ENCODE data around the gene C14orf39.
"Not testable (repeated sequence)": the region's sequence is repeated elsewhere in the genome, so short reads cannot be mapped to it uniquely, and the experiment has no call there.

The C14orf39 gene

DNA sequence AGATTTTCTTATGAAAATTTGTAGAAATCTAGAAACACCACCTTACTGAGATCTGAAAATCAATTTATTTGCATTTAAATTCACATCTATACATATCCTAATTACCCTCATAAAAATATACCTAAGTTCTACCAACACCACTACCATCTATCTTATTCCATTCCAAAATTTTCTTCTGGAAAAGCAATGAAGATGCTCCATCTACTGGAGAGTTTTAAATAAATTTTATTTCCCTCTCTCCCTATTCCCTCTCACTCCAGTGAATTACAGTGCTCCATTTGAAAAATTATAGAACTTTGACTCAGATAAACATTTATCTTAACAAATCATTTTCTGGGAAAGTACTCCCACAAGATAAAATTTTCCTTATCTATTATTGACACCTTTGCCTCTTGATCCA, 2.3 kb upstream of the C14orf39 start:
- DNase-seq = no peak

- no peak for DNase-seq
Measured at GRCh38 chr14:60487211-60487610, 1.3 kb upstream of the C14orf39 start.

DNA sequence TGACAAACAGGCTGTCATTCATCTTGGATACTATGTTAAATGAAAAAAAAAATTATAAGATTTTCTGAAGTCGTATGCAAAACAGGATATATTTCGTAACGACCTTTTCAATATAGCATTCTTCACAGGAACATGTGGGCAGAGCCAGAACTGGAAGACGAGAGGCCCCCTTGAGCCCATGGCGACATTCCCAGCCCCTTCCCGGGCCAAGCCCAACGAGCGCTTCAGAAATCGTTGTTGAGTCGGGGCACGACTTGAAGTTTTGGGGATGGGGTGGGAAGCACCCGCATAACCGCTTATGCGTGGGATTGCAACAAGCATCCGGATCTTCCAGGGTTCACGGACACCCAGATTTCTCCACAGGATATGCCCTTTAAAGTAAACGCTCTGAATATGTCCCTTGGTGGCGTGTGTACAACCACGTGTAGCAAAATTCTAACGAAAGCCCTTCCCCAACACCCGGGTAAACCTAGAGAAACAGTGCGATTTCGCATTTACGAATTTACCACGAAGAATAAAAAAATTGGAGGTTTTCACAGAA, 736 bp downstream of the C14orf39 start:
- DNase-seq = no peak

GRCh38 chr14:60482743-60483142, 3.1 kb downstream of the C14orf39 start:
- DNase-seq = no peak

DNA sequence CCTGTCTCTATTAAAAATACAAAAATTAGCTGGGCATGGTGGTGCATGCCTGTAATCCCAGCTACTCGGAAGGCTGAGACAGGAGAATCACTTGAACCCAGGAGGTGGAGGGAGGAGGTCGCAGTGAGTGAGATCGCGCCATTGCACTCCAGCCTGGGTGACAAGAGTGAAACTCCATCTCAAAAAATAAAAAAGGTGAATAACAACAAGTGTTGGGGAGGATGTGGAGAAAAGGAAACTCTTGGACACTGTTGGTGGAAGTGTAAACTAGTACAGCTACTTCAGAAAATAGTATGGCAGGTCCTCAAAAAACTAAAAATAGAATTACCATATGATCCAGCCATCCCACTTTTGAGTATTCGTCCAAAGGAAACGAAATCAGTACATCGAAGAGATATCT, 5.6 kb downstream of the C14orf39 start:
- not testable (repeated sequence) for DNase-seq

DNA sequence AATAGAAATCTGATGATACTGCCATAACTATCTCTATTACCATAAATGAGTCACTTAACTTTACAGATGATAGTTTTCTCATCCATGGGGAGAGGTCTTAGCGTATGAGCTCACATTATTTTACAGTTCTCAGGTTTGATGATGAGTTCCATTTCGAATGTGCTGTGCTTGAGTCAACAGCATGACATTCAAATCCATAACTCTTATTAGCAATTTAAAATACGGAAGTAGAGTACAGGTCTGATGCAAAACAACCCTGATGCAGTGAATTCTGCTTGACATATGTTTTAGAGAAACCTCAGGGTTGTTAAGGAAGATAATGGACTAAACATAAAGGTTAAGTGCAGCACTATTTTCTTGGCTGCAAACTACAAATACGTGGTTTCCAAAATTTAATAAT, 30.0 kb downstream of the C14orf39 start:
- no peak for DNase-seq

GRCh38 chr14:60430276-60430675, 55.6 kb downstream of the C14orf39 start:
- no peak for DNase-seq

- DNase-seq = no peak
Measured at GRCh38 chr14:60420050-60420449, 65.8 kb downstream of the C14orf39 start.

- not testable (repeated sequence) for DNase-seq
Measured at GRCh38 chr14:60397550-60397949, 88.3 kb downstream of the C14orf39 start.

- DNase-seq = no peak
Measured at GRCh38 chr14:60396718-60397343, 89.0 kb downstream of the C14orf39 start.
